ENCODE data around the gene AFAP1. TPM values are rescaled to one million over a fixed set of nuclear protein-coding genes. Genes with fewer than 3 reads are reported as not detected.

Gene AFAP1
- total and polyA plus RNA-seq, 2 donors (not counting 3 experiments of a cell fraction or from before 2014, with no cell fraction given), result 32.3 to 103 TPM

DNA sequence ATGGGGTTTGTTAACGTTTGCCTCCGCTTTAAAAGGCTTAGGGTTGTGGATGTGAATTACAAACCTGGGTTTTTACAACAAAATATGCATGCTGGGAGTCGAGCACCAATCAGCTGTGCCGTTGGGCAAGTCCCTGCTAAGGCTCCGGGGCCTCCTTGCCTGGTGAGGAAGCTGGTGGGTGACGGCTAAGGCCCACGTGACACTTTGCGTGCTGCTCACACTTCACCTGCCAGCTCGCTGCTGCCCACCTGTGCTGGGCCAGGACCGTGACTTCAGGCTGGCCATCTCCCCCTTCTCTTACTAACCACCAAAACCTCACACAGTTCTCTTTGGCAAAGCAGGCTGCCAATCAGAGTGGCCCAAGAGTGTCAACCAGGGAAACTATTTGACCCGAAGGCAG lies 178.3 kb downstream of the AFAP1 start:
- H3K4me3 ChIP-seq (replicated peaks in 1 of 3; ENCODE audit: insufficient read depth in 1 of 3, low read depth in 1 of 3, low read length in 3 of 3), result no peak overlapping the region
- no peak overlapping the region for H3K9ac ChIP-seq (replicated peaks; ENCODE audit: extremely low read depth, insufficient read depth, low read length)
- BruUV-seq (replicated peaks), result no TSS peak
- no peaks in the 10 kb centered on the region for H4K20me1 ChIP-seq (replicated peaks; ENCODE audit: control insufficient read depth, extremely low read depth, insufficient read depth, low read length)
- H3K9me3 ChIP-seq (replicated peaks; ENCODE audit: control insufficient read depth, insufficient read depth, low read length), result no peaks in the 10 kb centered on the region
- CTCF ChIA-PET, result interaction anchor here (0.6 to 2.8 kb wide), 15 partner anchors 9 to 245 kb away, joined by 3 to 24 read pairs (median 4); no protein-coding TSS in a partner anchor
- H3K27ac ChIP-seq (ENCODE audit: insufficient read depth, low read depth, low read length), result no peak overlapping the region
- H3K27me3 ChIP-seq (ENCODE audit: control insufficient read depth in 2 of 2, insufficient read depth in 2 of 2, low read length in 2 of 2), result no peaks in the 10 kb centered on the region
- FAIRE-seq (no peak), DNase-seq (ENCODE audit: low read depth, low spot score) (no peak)
- peaks cover 11 to 49% of the 10 kb centered on the region in 2 experiments for H3K36me3 ChIP-seq (ENCODE audit: control insufficient read depth in 2 of 2, extremely low read depth in 1 of 2, insufficient read depth in 2 of 2, low read length in 2 of 2)
- no peaks in the 10 kb centered on the region for H3K9me1 ChIP-seq (replicated peaks; ENCODE audit: control insufficient read depth, extremely low read depth, insufficient read depth, low read length)
- peaks cover 2% of the 10 kb centered on the region for H3K79me2 ChIP-seq (ENCODE audit: control insufficient read depth, insufficient read depth, low read length)
- H3K4me2 ChIP-seq (ENCODE audit: insufficient read depth, low read length), result no peak overlapping the region
- H2AFZ ChIP-seq (ENCODE audit: low read depth, low read length), result no peak overlapping the region
- H3K4me1 ChIP-seq (ENCODE audit: control insufficient read depth, extremely low read depth, insufficient read depth, low read length), result peaks cover 9% of the 10 kb centered on the region
- TF ChIP-seq MYC (IDR thresholded peaks at IDR 0.05; ENCODE audit: low read depth, low read length), result no peak
- no peak for TF ChIP-seq EZH2 (IDR thresholded peaks at IDR 0.05; ENCODE audit: borderline replicate concordance, low read depth, low read length, severe bottlenecking)
- no peak for TF ChIP-seq GATA2 (IDR thresholded peaks at IDR 0.05; ENCODE audit: insufficient read depth, insufficient read length, low read depth, low read length)
- no peak for TF ChIP-seq FOS (IDR thresholded peaks at IDR 0.05; ENCODE audit: borderline replicate concordance, insufficient read depth, low read length)
- TF ChIP-seq POLR2AphosphoS5 (IDR thresholded peaks at IDR 0.05; ENCODE audit: insufficient read depth, low read depth, low read length), result no peak
- TF ChIP-seq POLR2A (IDR thresholded peaks at IDR 0.05; ENCODE audit: low read depth, low read length), result no peak
- TF ChIP-seq, protein P1, sequence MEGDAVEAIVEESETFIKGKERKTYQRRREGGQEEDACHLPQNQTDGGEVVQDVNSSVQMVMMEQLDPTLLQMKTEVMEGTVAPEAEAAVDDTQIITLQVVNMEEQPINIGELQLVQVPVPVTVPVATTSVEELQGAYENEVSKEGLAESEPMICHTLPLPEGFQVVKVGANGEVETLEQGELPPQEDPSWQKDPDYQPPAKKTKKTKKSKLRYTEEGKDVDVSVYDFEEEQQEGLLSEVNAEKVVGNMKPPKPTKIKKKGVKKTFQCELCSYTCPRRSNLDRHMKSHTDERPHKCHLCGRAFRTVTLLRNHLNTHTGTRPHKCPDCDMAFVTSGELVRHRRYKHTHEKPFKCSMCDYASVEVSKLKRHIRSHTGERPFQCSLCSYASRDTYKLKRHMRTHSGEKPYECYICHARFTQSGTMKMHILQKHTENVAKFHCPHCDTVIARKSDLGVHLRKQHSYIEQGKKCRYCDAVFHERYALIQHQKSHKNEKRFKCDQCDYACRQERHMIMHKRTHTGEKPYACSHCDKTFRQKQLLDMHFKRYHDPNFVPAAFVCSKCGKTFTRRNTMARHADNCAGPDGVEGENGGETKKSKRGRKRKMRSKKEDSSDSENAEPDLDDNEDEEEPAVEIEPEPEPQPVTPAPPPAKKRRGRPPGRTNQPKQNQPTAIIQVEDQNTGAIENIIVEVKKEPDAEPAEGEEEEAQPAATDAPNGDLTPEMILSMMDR (IDR thresholded peaks at IDR 0.05; ENCODE audit: extremely low read depth in 1 of 2, insufficient read depth in 1 of 2, low read depth in 1 of 2, low read length in 2 of 2), result no peak
- no peak for TF ChIP-seq JUN (IDR thresholded peaks at IDR 0.05; ENCODE audit: borderline replicate concordance, insufficient read depth, insufficient read length, low read depth)
- TF ChIP-seq, protein P2, sequence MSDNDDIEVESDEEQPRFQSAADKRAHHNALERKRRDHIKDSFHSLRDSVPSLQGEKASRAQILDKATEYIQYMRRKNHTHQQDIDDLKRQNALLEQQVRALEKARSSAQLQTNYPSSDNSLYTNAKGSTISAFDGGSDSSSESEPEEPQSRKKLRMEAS (IDR thresholded peaks at IDR 0.05; ENCODE audit: insufficient read depth, insufficient read length), result no peak
- intact Hi-C loops (cut with micrococcal nuclease), result loop anchor here (1.0 to 2.0 kb wide), 2 partner anchors 41 to 225 kb away; no protein-coding TSS in a partner anchor
- dilution Hi-C loops (cut with MboI; ENCODE audit: extremely low pct_ligation_motif_present, low sequenced_read_pairs), result no loop called here
- POLR2A ChIA-PET, result no interaction called here
